Smooth muscle cell (in vitro differentiated cells): ENCODE measurements around the gene PLXNA1. TPM values are rescaled to one million over a fixed set of nuclear protein-coding genes. Genes with fewer than 3 reads are reported as not detected.

ENCODE experiments used
- DNase-seq: peaks from one replicate; lab custom pipeline; 2025; ENCODE audit not compliant: unreplicated experiment; lab: John Stamatoyannopoulos, UW
- H2AFZ ChIP-seq: fragments of 200-600 bp; sonication (generic); 2 replicates; pipeline ENCODE4 v1.6.0; 2016; ENCODE audit warnings: antibody characterized with exemption, low read depth, mild to moderate bottlenecking
- H3F3A ChIP-seq: fragments of 200-600 bp; sonication (generic); 2 replicates; pipeline ENCODE4 v1.6.0; 2017; ENCODE audit warnings: antibody characterized with exemption, low read depth
- H3K27ac ChIP-seq: fragments of 200-600 bp; sonication (generic); 2 replicates; pipeline ENCODE4 v1.5.1; 2016; ENCODE audit warnings: low read depth, mild to moderate bottlenecking
- H3K27me3 ChIP-seq: fragments of 200-600 bp; sonication (generic); 2 replicates; pipeline ENCODE4 v1.6.1; 2016; ENCODE audit warnings: low read depth, mild to moderate bottlenecking
- H3K36me3 ChIP-seq: fragments of 200-600 bp; sonication (generic); 2 replicates; pipeline ENCODE4 v1.5.1; 2016; ENCODE audit warnings: low read depth
- H3K4me1 ChIP-seq: fragments of 200-600 bp; sonication (generic); 2 replicates; pipeline ENCODE4 v1.5.1; 2016; ENCODE audit warnings: low read depth
- H3K4me2 ChIP-seq: fragments of 200-600 bp; sonication (generic); 2 replicates; pipeline ENCODE4 v1.6.0; 2016; ENCODE audit warnings: mild to moderate bottlenecking
- H3K4me3 ChIP-seq: fragments of 200-600 bp; sonication (generic); 2 replicates; pipeline ENCODE4 v1.5.1; 2016; ENCODE audit warnings: mild to moderate bottlenecking
- H3K79me2 ChIP-seq: fragments of 200-600 bp; sonication (generic); 2 replicates; pipeline ENCODE4 v1.6.0; 2016; ENCODE audit warnings: low read depth, mild to moderate bottlenecking
- H3K9ac ChIP-seq: fragments of 200-600 bp; sonication (generic); 2 replicates; pipeline ENCODE4 v1.6.0; 2016; ENCODE audit warnings: low read depth
- H3K9me3 ChIP-seq: fragments of 200-600 bp; sonication (generic); replicated peaks from 2 replicates; pipeline ENCODE4 v1.5.1; 2016; ENCODE audit warnings: low read depth
- H4K20me1 ChIP-seq: fragments of 200-600 bp; sonication (generic); 2 replicates; pipeline ENCODE4 v1.6.0; 2016; ENCODE audit warnings: low read depth
- CTCF ChIP-seq: fragments of 200-600 bp; sonication (generic); IDR thresholded peaks from 2 replicates; pipeline ENCODE4 v1.5.1; 2017; ENCODE audit warnings: borderline replicate concordance, mild to moderate bottlenecking, antibody characterized with exemption; ENCODE audit not compliant: insufficient read depth, poor library complexity, severe bottlenecking
- WGBS: methylation state at CpG from one replicate; pipeline ENCODE4 v1.1.7; 2016; ENCODE audit warnings: low lambda C conversion rate; 5-methylcytosine and 5-hydroxymethylcytosine counted together
- polyA plus RNA-seq: library from polyadenylated mRNA; unstranded; fragments of >200 nt; fragmentation: Nextera tagmentation; extraction: Ambion mirVana; gene quantifications from 2 replicates; pipeline ENCODE4 v1.2.1, GENCODE V29; 2016
- total RNA-seq: library from RNA; depleted of rRNA; stranded (reverse); fragments of >200 nt; gene quantifications from 2 replicates; pipeline ENCODE4 v1.2.3, GENCODE V29; 2014

PLXNA1 gene
- total and polyA plus RNA-seq, 2 experiments from 2014 or later: 37.9 to 50.8 TPM

- TF ChIP-seq CTCF: no peak
- no peaks in the 10 kb centered on the region for H3K79me2 ChIP-seq
- H3K27ac ChIP-seq: no peak overlapping the region
- peaks cover 6% of the 10 kb centered on the region for H3K4me1 ChIP-seq
- no peaks in the 10 kb centered on the region for H3K36me3 ChIP-seq
- H3K9me3 ChIP-seq: no peaks in the 10 kb centered on the region
- no peak overlapping the region for H3K4me3 ChIP-seq
- 91% methylated on average over 4 of the region's 4 CpGs for WGBS
- DNase-seq: no peak
- no peaks in the 10 kb centered on the region for H4K20me1 ChIP-seq
- H3K27me3 ChIP-seq: no peaks in the 10 kb centered on the region
- H3K4me2 ChIP-seq: no peak overlapping the region
- H2AFZ ChIP-seq: no peak overlapping the region
- H3K9ac ChIP-seq: no peak overlapping the region
- peaks cover 11% of the 10 kb centered on the region for H3F3A ChIP-seq
Measured at GRCh38 chr3:126935756-126936509, 47.0 kb upstream of the PLXNA1 start.

GRCh38 chr3:126936853-126937425 lies 46.0 kb upstream of the PLXNA1 start:
- TF ChIP-seq CTCF: no peak
- Histone ChIP-seq H3K27ac (no peak overlapping the region), H3K36me3 (no peaks in the 10 kb centered on the region), H3K4me2 (no peak overlapping the region), H3K4me3 (no peak overlapping the region), H3K4me1 (peaks cover 2% of the 10 kb centered on the region), H3K9me3 (no peaks in the 10 kb centered on the region), H3K79me2 (no peaks in the 10 kb centered on the region), H3K27me3 (no peaks in the 10 kb centered on the region), H2AFZ (no peak overlapping the region), H4K20me1 (no peaks in the 10 kb centered on the region), H3F3A (peaks cover 11% of the 10 kb centered on the region), H3K9ac (no peak overlapping the region)
- 92% methylated on average over 6 of the region's 6 CpGs for WGBS
- no peak for DNase-seq

- no peak overlapping the region for H3K27ac ChIP-seq
- H3K4me3 ChIP-seq: no peak overlapping the region
- H3K36me3 ChIP-seq: no peaks in the 10 kb centered on the region
- 67% methylated on average over 2 of the region's 2 CpGs for WGBS
- no peaks in the 10 kb centered on the region for H4K20me1 ChIP-seq
- peaks cover 11% of the 10 kb centered on the region for H3F3A ChIP-seq
- no peaks in the 10 kb centered on the region for H3K9me3 ChIP-seq
- no peak for DNase-seq
- no peak overlapping the region for H3K9ac ChIP-seq
- TF ChIP-seq CTCF: no peak
- H3K4me2 ChIP-seq: no peak overlapping the region
- H3K27me3 ChIP-seq: no peaks in the 10 kb centered on the region
- no peaks in the 10 kb centered on the region for H3K4me1 ChIP-seq
- H3K79me2 ChIP-seq: no peaks in the 10 kb centered on the region
- H2AFZ ChIP-seq: no peak overlapping the region
Measured at GRCh38 chr3:126937533-126937932, 45.4 kb upstream of the PLXNA1 start.
